HG03354 (cell line): Measurements from ENCODE around the gene YIPF3.
"Not testable (repeated sequence)": the region's sequence is repeated elsewhere in the genome, so short reads cannot be mapped to it uniquely, and the experiment has no call there.

ENCODE experiments used
- ATAC-seq: cut with Tn5 transposase; IDR thresholded peaks from one replicate; pipeline ENCODE4 v1.9.1; 2021; ENCODE audit warnings: mild to moderate bottlenecking; ENCODE audit not compliant: unreplicated experiment, poor library complexity, severe bottlenecking

YIPF3 gene

DNA sequence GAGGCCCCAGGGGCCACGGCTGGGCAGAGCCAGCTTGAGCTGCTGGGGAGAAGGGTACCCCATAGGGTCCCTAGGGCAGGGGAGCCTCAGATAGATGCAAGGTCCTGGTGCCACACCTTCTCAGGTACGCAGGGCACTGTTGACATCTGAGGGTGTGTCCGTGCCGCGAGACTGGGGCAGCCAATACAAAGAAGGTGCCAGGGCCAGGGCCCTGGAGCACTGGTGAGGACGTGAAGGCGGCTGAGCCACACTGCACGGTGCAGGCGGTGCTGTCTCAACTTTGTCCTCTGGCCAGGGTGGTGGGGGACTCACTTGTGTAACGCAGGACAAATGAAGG lies 5.9 kb downstream of the YIPF3 start:
- ATAC-seq = no peak

DNA sequence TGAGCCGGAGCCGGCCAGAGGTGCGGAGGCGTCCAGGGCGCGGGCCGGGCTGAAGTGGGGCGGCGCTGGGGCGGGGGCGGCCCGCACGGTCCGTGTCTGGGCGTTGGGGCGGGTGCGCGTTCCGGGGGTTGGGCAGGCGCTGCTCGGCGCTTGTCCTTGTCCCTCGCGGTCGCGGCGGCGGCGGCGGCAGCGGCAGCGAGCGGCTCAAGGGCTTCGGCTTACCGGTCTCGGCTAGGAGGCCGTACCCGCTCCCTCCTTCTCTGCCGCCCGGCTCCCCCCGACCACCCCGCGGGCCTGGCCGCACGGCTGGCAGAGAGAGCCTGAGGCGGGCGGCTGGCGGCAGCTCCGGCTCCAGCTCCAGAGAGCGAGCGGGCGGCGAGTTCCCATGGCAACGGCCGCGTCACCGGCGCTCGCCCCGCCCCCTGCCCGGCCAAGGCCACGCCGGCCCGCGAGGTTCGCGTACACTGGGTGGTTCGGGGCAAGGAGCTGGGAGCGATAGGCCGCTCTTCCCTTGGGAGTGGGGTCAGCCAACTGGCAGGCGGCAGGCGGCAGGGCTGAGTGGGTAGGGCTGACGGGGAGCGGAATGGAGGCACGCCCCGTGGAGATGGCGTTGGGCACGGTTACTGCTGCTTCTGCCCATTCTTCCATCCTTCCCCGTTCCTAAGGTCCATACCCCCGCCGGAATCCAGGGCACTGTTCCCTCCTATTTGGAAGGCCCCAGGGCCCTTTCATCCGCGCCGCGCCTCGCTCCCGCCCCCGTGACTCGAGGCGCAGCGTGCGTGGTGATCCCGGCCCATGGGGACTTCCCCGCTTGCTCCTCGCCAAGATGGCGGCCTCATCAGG lies 6.5 kb downstream of the YIPF3 start, which contains the start of gene LRRC73:
Gene LRRC73, minus strand, starts transcription at position 363 of the 843 bp plus-strand sequence. CDS start 561 bp downstream, outside the sequence.
- peak; percentile 72 for ATAC-seq

GRCh38 chr6:43509142-43509983 lies 7.4 kb downstream of the YIPF3 start:
- peak; percentile 16 for ATAC-seq

- ATAC-seq = no peak
Measured at GRCh38 chr6:43508481-43509141, 8.1 kb downstream of the YIPF3 start.

- ATAC-seq = peak; percentile 52
Measured at GRCh38 chr6:43506667-43507471, 9.9 kb downstream of the YIPF3 start.

DNA sequence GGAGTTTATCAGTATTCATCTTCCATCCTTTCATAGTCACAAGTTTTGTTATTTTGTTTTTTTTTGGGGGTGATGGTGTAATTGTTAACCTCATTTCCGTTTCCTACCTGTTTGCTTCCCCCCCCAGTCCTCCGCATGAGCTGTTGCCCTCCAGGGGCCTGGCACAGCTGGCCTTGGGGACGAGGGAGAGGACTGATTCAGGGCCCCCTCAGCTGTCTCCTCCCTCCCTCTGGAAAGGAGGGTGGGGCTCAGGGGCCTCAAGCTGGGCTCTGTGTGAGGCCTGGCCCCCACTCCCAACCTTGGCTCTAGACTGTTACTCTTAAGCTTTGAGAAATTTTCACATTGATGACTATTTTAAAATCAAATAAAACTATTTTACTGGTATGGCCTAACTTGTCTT lies 10.6 kb downstream of the YIPF3 start:
- no peak for ATAC-seq

- no peak for ATAC-seq
Measured at GRCh38 chr6:43505718-43506117, 11.0 kb downstream of the YIPF3 start.

GRCh38 chr6:43504756-43505593 lies 11.8 kb downstream of the YIPF3 start:
- ATAC-seq = no peak

DNA sequence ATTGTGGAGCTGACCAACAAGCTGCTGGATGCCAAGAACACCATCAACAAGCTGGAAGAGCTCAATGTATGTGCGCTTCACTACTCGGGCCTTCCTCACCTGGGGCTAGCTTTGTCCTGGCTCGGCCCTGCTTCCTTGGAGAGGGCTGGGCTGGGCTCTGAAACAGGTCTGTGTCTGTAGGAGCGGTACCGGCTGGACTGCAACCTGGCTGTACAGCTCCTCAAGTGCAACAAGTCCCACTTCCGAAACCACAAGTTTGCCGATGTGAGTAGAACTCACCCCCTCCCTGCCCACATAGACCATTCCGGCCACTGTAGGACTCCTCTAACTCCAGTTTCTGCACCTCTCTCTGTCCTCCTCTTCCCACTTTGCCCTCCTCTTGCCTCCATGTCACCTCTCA lies 13.3 kb downstream of the YIPF3 start:
- ATAC-seq = no peak

- no peak for ATAC-seq
Measured at GRCh38 chr6:43502666-43503065, 14.1 kb downstream of the YIPF3 start.

- no peak for ATAC-seq
Measured at GRCh38 chr6:43500921-43501320, 15.8 kb downstream of the YIPF3 start.

DNA sequence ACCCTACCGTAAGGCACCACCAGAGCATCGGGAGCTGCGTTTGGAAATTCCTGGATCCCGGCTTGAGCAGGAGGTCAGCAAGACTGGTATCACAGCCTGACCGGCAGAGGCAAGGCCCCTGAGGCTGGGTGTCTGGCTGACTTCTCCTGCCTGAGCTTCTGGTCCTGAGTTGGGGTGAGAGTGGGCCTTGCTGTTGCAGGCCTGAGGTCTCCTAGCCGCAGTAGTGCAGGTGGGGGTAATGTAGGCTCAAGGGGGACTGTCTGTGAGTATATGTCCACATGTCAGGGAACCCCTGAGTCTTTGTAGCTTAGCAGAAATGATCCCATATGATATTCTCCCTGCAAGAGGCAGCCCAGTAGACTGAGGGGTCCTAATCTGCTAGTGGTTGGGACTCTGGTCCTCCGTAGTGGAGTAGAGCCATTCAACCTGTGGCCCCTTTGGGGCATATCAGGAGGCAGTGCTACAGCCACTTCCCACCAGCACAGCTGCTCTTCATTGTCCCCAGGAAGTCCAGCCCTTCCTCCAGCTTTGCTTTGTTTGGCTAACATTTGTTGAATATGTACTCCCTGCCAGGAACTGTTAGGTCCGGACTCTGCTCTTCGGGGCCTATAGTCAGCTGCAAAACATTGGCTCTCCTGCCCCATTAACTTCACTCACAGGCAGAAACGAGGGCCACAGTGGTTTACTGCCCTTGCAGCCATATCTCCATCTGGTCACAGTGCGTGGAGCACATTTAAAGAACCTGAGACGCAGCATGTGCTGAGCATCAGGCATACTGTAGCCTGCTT lies 17.5 kb downstream of the YIPF3 start:
- no peak for ATAC-seq

- ATAC-seq = not testable (repeated sequence)
Measured at GRCh38 chr6:43498291-43498690, 18.4 kb downstream of the YIPF3 start.

DNA sequence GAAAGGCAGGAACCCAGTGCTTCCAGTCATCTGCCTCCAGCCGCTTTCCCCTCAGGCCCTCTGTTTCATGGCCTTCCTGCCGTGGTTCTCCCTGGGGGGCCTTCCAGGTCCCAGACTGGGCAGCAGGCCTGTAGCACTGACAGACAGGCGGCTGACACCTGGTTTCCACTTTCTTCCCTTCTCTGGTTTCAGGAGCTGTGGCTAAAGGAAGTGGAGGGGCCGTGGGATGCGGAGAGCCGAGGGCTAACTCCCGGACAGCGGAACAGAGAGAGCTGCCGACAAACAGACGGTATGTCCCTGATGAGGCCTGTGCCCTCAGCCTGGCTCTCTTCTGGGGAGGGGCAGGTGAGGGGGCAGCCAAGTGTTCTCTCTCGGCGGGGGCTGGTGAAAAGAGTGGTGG lies 19.0 kb downstream of the YIPF3 start:
- no peak for ATAC-seq

- no peak for ATAC-seq
Measured at GRCh38 chr6:43497129-43497396, 19.7 kb downstream of the YIPF3 start.

- ATAC-seq = no peak
Measured at GRCh38 chr6:43496370-43497128, 20.2 kb downstream of the YIPF3 start.

- ATAC-seq = no peak
Measured at GRCh38 chr6:43495409-43495941, 21.3 kb downstream of the YIPF3 start.
